ENCODE results near the gene NFATC1.

NFATC1 gene

GRCh38 chr18:79413025-79413424 is 17.3 kb downstream of the NFATC1 start:
- no peak overlapping the region for H3K4me3 ChIP-seq (ENCODE audit: low read depth, low read length)
- in situ Hi-C loops (cut with HindIII; ENCODE audit: low sequenced_read_pairs) = no loop called here
- no peak for DNase-seq (ENCODE audit: low read depth)
- TF ChIP-seq CTCF (IDR thresholded peaks at IDR 0.05; ENCODE audit: low read depth, low read length, missing control alignments) = no peak

- TF ChIP-seq CTCF (IDR thresholded peaks at IDR 0.05; ENCODE audit: low read depth, low read length, missing control alignments) = no peak
- in situ Hi-C loops (cut with HindIII; ENCODE audit: low sequenced_read_pairs) = no loop called here
- H3K4me3 ChIP-seq (ENCODE audit: low read depth, low read length) = no peak overlapping the region
- no peak for DNase-seq (ENCODE audit: low read depth)
These were observed 17.7 kb downstream of the NFATC1 start for GRCh38 chr18:79413426-79413825.

- no peak for TF ChIP-seq CTCF (IDR thresholded peaks at IDR 0.05; ENCODE audit: low read depth, low read length, missing control alignments)
- in situ Hi-C loops (cut with HindIII; ENCODE audit: low sequenced_read_pairs) = no loop called here
- DNase-seq (ENCODE audit: low read depth) = no peak
- H3K4me3 ChIP-seq (ENCODE audit: low read depth, low read length) = no peak overlapping the region
These were observed 18.2 kb downstream of the NFATC1 start for GRCh38 chr18:79413901-79414300.

GRCh38 chr18:79416022-79416676 is 20.4 kb downstream of the NFATC1 start:
- no peak overlapping the region for H3K4me3 ChIP-seq (ENCODE audit: low read depth, low read length)
- in situ Hi-C loops (cut with HindIII; ENCODE audit: low sequenced_read_pairs) = no loop called here
- DNase-seq (ENCODE audit: low read depth) = no peak
- TF ChIP-seq CTCF (IDR thresholded peaks at IDR 0.05; ENCODE audit: low read depth, low read length, missing control alignments) = no peak

GRCh38 chr18:79416677-79417052 is 20.9 kb downstream of the NFATC1 start:
- no peak for TF ChIP-seq CTCF (IDR thresholded peaks at IDR 0.05; ENCODE audit: low read depth, low read length, missing control alignments)
- in situ Hi-C loops (cut with HindIII; ENCODE audit: low sequenced_read_pairs) = no loop called here
- H3K4me3 ChIP-seq (ENCODE audit: low read depth, low read length) = no peak overlapping the region
- DNase-seq (ENCODE audit: low read depth) = no peak

- no peak for TF ChIP-seq CTCF (IDR thresholded peaks at IDR 0.05; ENCODE audit: low read depth, low read length, missing control alignments)
- in situ Hi-C loops (cut with HindIII; ENCODE audit: low sequenced_read_pairs) = no loop called here
- no peak overlapping the region for H3K4me3 ChIP-seq (ENCODE audit: low read depth, low read length)
- DNase-seq (ENCODE audit: low read depth) = no peak
These were observed 22.5 kb downstream of the NFATC1 start for GRCh38 chr18:79418236-79418635.

All from astrocyte of the cerebellum (primary cell).